Measurements from ENCODE around the gene MFAP5. TPM values are rescaled to one million over a fixed set of nuclear protein-coding genes. Genes with fewer than 3 reads are reported as not detected.

MFAP5 gene
- total RNA-seq, 1 experiment from 2014 or later: 0.26 TPM

GRCh38 chr12:8637244-8637643 lies 25.4 kb downstream of the MFAP5 start:
- TF ChIP-seq CTCF (conservative IDR thresholded peaks at IDR 0.05): peak; percentile 29; the same call in 1 of the 3 replicates
- H3K4ac ChIP-seq (ENCODE audit: low read depth, low read length): no peak overlapping the region
- H3K27me3 ChIP-seq (ENCODE audit: insufficient read depth, low read length): no peaks in the 10 kb centered on the region
- H3K79me2 ChIP-seq (ENCODE audit: insufficient read depth, low read length): no peaks in the 10 kb centered on the region
- H2BK12ac ChIP-seq (ENCODE audit: insufficient read length, low read depth, low read length): no peak overlapping the region
- H3K14ac ChIP-seq (ENCODE audit: insufficient read depth, low read length): no peak overlapping the region
- no peak for DNase-seq
- no peak overlapping the region for H3K27ac ChIP-seq (ENCODE audit: insufficient read length, low read depth, low read length)
- no peak overlapping the region for H2BK5ac ChIP-seq (ENCODE audit: insufficient read length, low read length)
- H4K5ac ChIP-seq (ENCODE audit: insufficient read length, low read depth, low read length): no peak overlapping the region
- H2BK120ac ChIP-seq (ENCODE audit: low read depth, low read length, poor library complexity, severe bottlenecking): no peak overlapping the region
- WGBS (ENCODE audit: extremely low coverage, insufficient read length, low lambda C conversion rate): no CpG with 5 or more reads among the region's 7 CpGs
- peak overlapping the region in 2 of 3 experiments; percentile 97 to 98; a peak in 2 of 7 replicates for H3K27ac Mint-ChIP-seq
- no peak overlapping the region for H4K8ac ChIP-seq (replicated peaks; ENCODE audit: insufficient read length, low read depth, low read length)
- H4K20me1 ChIP-seq (ENCODE audit: control insufficient read depth, insufficient read depth, insufficient read length): no peaks in the 10 kb centered on the region
- no peak overlapping the region for H4K91ac ChIP-seq (ENCODE audit: insufficient read length, low read depth, low read length)
- H3T11ph ChIP-seq (ENCODE audit: low read length): no peak overlapping the region
- peaks cover 51 to 55% of the 10 kb centered on the region in 2 experiments for H3K4me1 Mint-ChIP-seq
- no peaks in the 10 kb centered on the region for H3K23me2 ChIP-seq (ENCODE audit: insufficient read length, low read depth, low read length, poor library complexity, severe bottlenecking)
- H2AFZ ChIP-seq (ENCODE audit: low read length): no peak overlapping the region
- no peak overlapping the region for H3K4me2 ChIP-seq (ENCODE audit: insufficient read depth, insufficient read length, low read length)
- H2BK20ac ChIP-seq (ENCODE audit: low read depth, low read length, poor library complexity, severe bottlenecking): no peak overlapping the region
- peaks cover 7 to 8% of the 10 kb centered on the region in 2 experiments; a peak in 4 of 5 replicates for H3K9me3 Mint-ChIP-seq
- no peaks in the 10 kb centered on the region for H3K9me3 ChIP-seq (ENCODE audit: control insufficient read depth, low read depth, low read length)
- H2AK5ac ChIP-seq (ENCODE audit: insufficient read length, low read length): no peak overlapping the region
- no peak overlapping the region for H3K23ac ChIP-seq (ENCODE audit: insufficient read length, low read depth, low read length)
- no peak overlapping the region for H3K9ac ChIP-seq (ENCODE audit: extremely low read depth, insufficient read length, low read length)
- H3K4me1 ChIP-seq (ENCODE audit: insufficient read depth, low read length): peaks cover 15% of the 10 kb centered on the region
- no peak overlapping the region for H2BK15ac ChIP-seq (ENCODE audit: low read depth, low read length)
- no peak overlapping the region for H3K18ac ChIP-seq (ENCODE audit: insufficient read length, low read depth, low read length)
- 0 out of 5 replicates have a peak overlapping the region, but pooled peaks of 1 of the 2 experiments have one; percentile 11 for H3K4me3 Mint-ChIP-seq
- H3K56ac ChIP-seq (ENCODE audit: insufficient read length, low read depth, low read length): no peak overlapping the region
- peaks cover 0 to 12% (median 9%) of the 10 kb centered on the region in 3 experiments; a peak in 5 of 7 replicates for H3K36me3 Mint-ChIP-seq (ENCODE audit: insufficient read depth in 1 of 3, low read depth in 3 of 3)
- H3K27me3 Mint-ChIP-seq (ENCODE audit: low read depth): 0 out of 2 replicates have a peak, but pooled peaks cover 3% of the 10 kb centered on the region
- H3K79me1 ChIP-seq (ENCODE audit: insufficient read depth, low read depth, low read length, poor library complexity, severe bottlenecking): no peaks in the 10 kb centered on the region
